GM19193 (cell line): Measurements from ENCODE around the gene OR5P2.

Experiments
- POLR2A ChIP-seq: IDR thresholded peaks from 4 replicates; pipeline ENCODE4 v1.6.1; 2011; ENCODE audit not compliant: insufficient read depth, insufficient read length; ENCODE audit errors: extremely low read depth

Gene OR5P2, protein sequence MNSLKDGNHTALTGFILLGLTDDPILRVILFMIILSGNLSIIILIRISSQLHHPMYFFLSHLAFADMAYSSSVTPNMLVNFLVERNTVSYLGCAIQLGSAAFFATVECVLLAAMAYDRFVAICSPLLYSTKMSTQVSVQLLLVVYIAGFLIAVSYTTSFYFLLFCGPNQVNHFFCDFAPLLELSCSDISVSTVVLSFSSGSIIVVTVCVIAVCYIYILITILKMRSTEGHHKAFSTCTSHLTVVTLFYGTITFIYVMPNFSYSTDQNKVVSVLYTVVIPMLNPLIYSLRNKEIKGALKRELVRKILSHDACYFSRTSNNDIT

DNA sequence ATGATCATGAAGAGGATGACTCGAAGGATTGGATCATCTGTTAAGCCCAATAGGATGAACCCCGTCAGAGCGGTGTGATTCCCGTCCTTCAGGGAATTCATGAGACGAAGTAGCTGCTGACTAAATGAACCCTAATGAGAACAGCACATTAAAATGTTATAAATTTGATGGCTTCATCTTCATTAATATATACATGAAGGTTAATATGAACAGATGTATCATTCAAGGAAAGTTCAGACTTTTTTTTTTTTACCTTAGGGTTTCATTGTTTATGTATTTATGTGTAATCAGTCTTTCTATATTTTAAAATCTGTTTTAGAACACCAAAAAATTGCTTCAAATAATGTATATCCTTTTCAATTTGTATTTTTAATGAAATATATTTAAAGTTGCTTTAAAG, at the start of gene OR5P2:
OR5P2 (minus strand) TSS at position 101 of the 400 bp plus-strand sequence; CDS start at position 101, 0 bp downstream.
- no peak for TF ChIP-seq POLR2A

DNA sequence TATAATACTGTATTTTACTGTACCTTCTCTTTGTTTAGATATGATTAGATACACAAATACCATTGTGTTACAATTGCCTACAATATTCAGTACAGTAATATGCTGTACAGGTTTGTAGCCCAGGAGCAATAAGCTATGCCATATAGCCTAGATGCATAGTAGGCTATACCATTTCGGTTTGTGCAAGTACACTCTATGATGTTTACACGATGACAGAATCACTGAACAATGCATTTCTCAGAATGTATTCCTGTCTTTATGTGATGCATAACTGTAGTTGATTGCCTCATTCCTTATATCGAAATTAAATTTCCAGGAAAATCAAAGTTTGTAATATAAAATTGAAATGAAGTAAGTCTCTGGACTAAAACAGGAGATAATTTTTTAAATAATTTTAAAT, 49.3 kb upstream of the OR5P2 start:
- TF ChIP-seq POLR2A, result no peak

DNA sequence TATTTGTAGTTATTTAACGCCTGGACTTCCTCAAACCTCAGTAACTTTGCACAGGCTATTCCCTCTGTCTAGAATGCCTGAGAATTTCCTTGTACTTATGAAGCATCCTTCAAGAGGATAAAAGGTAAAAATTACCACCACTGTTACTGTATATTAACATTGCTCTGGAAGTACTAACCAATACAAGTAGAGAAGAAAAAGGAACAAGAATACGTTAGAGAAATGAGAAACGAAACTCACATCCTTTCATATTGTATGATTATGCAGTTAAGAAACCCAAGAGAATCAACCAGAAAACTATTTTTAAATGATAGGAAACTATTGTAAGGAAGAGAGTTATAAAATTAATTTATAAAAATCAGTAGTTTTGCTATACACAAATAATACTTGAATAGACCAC, 48.2 kb upstream of the OR5P2 start:
- TF ChIP-seq POLR2A, result no peak

DNA sequence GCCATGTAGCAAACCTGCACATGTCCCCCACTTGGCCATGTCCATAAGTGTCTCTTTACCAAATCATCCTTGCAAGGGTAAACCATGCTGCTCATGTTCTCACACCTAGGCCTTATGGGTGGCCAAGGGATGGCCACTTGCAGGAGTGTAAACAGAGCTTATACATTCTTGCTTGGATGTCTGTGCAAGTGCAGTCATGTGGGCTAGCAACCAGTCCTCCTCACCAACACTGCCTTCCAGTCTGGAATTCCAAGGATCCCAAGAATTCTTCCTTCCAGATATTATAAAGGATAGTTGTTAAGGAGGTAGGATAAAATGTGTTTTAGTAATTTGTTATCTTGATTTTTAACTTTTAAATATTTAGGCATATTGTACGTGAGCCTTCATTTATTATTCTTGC, 47.8 kb upstream of the OR5P2 start:
- no peak for TF ChIP-seq POLR2A

DNA sequence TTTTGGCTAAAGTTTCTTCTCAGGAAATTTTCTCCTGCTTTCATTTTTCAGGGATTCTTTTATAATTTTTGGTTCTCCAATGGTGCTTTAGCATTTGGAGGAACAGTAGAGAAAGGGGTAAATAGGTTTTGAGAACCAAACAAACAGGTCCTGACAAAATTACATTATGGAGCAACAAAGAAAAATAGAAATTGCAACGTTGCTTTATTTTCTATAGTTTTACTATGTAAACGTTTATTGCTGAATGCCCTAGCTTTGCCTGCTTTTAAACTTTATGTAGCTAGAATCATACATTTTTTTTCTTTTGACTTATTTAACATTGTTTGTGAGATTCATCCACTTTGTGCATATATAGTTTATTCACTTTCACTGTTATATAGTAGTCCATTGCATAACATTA, 43.8 kb upstream of the OR5P2 start:
- no peak for TF ChIP-seq POLR2A

DNA sequence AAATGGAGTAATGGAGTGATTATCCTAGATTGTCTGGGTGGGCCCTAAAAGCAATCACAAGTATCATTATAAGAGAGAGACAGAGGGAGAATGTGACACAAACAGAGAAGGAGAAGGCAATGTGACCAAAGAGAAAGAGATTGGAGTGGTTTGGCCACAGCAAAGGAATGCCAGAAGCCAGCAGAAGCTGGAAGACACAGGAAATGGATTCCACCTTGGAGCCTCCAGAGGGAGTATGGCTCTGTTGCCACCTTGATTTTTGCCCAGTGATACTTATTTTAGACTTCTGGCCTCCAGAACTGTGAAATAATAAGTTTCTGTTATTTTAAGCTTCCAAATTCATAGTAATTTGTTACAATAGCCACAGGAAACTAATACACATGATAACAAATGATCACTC, 36.8 kb upstream of the OR5P2 start:
- no peak for TF ChIP-seq POLR2A

DNA sequence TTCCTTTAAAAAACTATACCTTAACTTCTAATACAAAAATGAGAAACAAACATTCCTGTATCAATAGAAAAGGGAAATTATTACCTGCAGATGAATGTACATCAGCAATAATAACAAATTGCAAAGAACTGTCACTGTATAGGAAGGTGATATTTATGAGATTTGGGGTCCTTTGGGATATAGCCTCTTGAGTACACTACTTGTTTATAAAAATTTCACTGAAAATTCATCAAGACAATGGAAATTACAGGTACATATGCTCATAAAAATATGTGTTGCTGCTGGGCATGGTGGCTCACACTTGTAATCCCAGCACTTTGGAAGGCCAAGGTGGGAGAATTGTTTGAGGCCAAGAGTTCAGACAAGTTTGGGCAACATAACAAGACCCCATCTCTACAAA, 34.0 kb upstream of the OR5P2 start, which contains the start of gene OR5P3:
OR5P3 (minus strand) TSS at position 101 of the 400 bp plus-strand sequence.
- no peak for TF ChIP-seq POLR2A

DNA sequence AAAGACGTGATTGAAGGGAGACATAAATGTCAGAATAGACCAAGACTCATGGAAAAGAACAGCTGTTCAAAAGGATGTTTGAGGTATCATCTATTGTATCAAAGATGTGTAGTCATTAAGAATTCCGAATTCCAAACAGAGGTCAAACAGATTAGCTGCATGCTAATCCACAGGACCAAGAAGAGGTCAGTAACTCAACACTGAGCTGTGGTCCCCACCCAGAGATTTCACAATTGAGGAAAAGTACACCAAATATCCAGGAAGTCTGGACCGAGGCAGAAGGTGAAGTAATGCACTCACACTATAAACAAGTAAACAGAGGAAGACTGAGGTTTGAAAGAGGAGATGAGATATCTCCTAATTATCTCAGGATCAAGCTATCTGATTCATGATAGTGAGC, 29.6 kb upstream of the OR5P2 start:
- no peak for TF ChIP-seq POLR2A

DNA sequence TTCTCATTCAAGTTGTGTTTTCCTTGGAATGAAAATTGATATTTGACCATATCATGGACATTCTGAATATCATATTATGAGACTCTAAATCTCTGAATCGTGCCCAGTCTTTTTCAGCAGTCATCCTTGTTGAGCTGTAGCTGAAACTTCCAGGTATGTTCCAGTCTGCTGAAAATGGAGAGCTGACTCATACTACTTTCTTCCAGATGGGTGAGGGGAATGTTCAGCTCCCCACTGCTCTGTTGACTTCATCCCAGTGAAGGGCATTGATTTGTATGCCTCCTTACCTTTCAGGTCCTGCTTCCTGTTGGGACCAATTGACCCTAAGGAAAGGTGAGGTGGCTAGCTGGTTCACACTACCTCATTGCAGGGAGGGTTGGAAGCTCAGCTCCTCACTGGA, 3.5 kb downstream of the OR5P2 start:
- TF ChIP-seq POLR2A, result no peak

DNA sequence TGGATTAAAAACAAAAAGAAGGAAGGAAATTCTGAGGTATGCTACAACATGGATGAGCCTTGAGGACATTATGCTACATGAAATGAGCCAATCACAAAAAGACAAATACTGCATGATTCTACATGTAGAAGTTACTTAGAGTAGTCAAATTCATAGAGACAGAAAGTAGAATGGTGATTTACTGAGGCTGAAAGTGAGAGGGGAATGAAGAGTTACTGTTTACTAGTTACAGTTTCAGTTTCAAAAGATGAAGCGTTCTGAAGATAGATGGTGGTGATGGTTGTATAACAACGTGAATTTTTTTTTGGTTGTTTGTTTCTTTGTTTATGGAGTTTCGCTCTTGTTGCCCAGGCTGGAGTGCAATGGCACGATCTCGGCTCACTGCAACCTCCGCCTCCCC, 9.5 kb downstream of the OR5P2 start:
- TF ChIP-seq POLR2A, result no peak

DNA sequence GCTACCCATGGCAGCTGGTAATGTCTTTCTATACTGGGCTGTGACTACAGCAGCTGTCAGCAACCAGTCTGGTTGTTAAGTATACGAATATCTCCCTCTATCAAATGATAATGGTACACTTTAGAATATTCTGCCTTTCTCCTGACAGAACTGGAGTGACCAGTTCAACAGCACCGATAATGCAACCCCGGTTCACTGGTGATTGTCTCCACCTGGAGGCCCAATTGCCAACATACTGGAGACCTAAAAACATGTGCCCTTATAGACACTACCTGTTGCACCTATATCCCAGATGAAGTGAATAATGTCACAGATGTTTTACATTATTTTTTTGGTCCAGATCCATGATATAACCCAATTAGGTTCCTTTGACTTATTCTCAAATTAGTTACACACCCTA, 21.1 kb downstream of the OR5P2 start:
- no peak for TF ChIP-seq POLR2A

DNA sequence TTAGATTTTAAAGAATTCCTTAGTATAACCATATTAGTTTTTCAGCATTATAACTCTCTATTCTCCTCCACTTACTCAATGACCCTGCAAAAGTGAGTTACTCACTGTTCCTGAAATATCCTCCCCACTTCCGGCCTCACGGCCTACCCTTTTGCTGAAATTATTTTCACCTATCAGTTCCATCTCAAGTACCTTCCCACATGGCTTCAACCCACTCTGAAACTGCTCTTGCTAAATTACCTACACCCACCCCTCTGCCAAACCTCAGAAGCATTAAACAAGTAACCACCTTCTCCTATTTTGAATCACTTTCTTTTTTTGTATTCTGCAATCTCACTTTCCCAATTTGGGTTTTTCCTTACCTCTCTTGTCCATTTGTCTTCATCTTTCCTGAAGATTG, 37.7 kb downstream of the OR5P2 start:
- TF ChIP-seq POLR2A, result no peak

DNA sequence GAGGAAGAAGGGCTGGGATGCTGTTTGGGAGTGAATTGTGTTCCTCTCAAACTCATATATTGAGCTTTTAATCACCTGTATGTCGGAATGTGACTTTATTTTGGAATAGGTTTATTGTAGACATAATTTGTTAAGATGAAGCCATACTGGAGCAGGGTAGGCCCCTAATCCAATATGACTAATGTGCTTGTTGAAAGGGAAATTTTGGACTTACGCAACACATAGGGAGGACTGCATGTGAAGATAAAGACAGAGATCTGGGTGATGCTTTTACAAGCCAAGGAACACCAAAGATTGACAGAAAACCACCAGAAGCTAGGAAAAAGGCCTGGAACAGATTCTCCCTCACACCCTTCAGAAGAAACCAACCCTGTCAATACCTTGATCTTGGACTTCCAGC, 47.3 kb downstream of the OR5P2 start:
- TF ChIP-seq POLR2A, result no peak
